HepG2 (cell line): Measurements from ENCODE around the gene NGEF. TPM values are rescaled to one million over a fixed set of nuclear protein-coding genes. Genes with fewer than 3 reads are reported as not detected.

Source experiments
- ATAC-seq: fragments of 200-7000 bp; cut with Tn5 transposase; 3 replicates; pipeline ENCODE4 v1.9.1; 2020; ENCODE audit warnings: mild to moderate bottlenecking, moderate library complexity
- BruUV-seq: library from RNA; stranded (reverse); fragments of 400-500 nt; replicated peaks from 2 replicates; lab custom pipeline; 2021; lab: Mats Ljungman, UMichigan
- CTCF ChIA-PET: fragments of 300-600 bp; formaldehyde crosslinking; extraction: SDS; loops from one replicate; lab custom pipeline; 2021; ENCODE audit warnings: low total read pairs, inconsistent platforms, low intra/inter-chr PET ratio; lab: Yijun Ruan, JAX
- POLR2A ChIA-PET: fragments of 350-600 bp; sonication (Branson Sonifier 250); formaldehyde crosslinking; loops from one replicate; lab custom pipeline; 2020; ENCODE audit warnings: antibody characterized with exemption, inconsistent platforms; lab: Yijun Ruan, JAX
- DNase-seq: peaks from one replicate; pipeline ENCODE4 v3.0.0-alpha.2; 2015; ENCODE audit warnings: low spot score
- FAIRE-seq: peaks from 3 replicates; lab custom pipeline; 2011; peaks lifted over from hg19 to GRCh38; lab: Jason Lieb, UNC
- H2AFZ ChIP-seq: one replicate; pipeline ENCODE4 v1.6.1; 2011; ENCODE audit warnings: low read length, inconsistent platforms
- H3K27ac ChIP-seq: fragments of 300-600 bp; 3 replicates; pipeline ENCODE4 v1.8.0; 2011; ENCODE audit warnings: mixed run types, mild to moderate bottlenecking, mixed read lengths, low read length, inconsistent platforms; ENCODE audit not compliant: insufficient read depth; ENCODE audit errors: extremely low read length
- H3K27me3 ChIP-seq, 2 experiments: fragments of 200-600 bp in 1 of 2; 2 replicates in 1 of 2; 3 replicates in 1 of 2; pipeline versions ENCODE4 v1.6.0 to v1.8.0; 2011; ENCODE audit warnings: low read length in 2 of 2, mild to moderate bottlenecking in 2 of 2, moderate library complexity in 2 of 2, inconsistent platforms in 1 of 2; ENCODE audit not compliant: insufficient read depth in 2 of 2, control insufficient read depth in 1 of 2
- H3K36me3 ChIP-seq, 2 experiments: fragments of 200-600 bp in 1 of 2; replicated peaks in 1 of 2; 2 replicates in 1 of 2; 3 replicates in 1 of 2; pipeline versions ENCODE4 v1.5.1 to v1.8.0; 2011; ENCODE audit warnings: low read length in 2 of 2, inconsistent platforms in 1 of 2; ENCODE audit not compliant: insufficient read depth in 2 of 2, control insufficient read depth in 1 of 2
- H3K4me1 ChIP-seq: 2 replicates; pipeline ENCODE4 v1.5.1; 2012; ENCODE audit warnings: low read length, inconsistent platforms; ENCODE audit not compliant: insufficient read depth
- H3K4me2 ChIP-seq: 2 replicates; pipeline ENCODE4 v1.6.0; 2011; ENCODE audit warnings: low read depth, low read length, inconsistent platforms
- H3K4me3 ChIP-seq, 3 experiments: fragments of 200-600 bp in 1 of 3; sonication (generic), shearing (Covaris generic) in 1 of 3; replicated peaks in 1 of 3; 2 replicates each; pipeline ENCODE4 v1.5.1; 2011 to 2016; ENCODE audit warnings: low read length in 3 of 3, inconsistent platforms in 2 of 3, low read depth in 2 of 3, mild to moderate bottlenecking in 2 of 3, control low read depth in 1 of 3, mixed read lengths in 1 of 3; ENCODE audit not compliant: insufficient read depth in 1 of 3
- H3K79me2 ChIP-seq: one replicate; pipeline ENCODE4 v1.6.1; 2011; ENCODE audit warnings: low read length, inconsistent platforms; ENCODE audit not compliant: insufficient read depth
- H3K9ac ChIP-seq: 2 replicates; pipeline ENCODE4 v1.6.0; 2011; ENCODE audit warnings: mild to moderate bottlenecking, low read depth, low read length, inconsistent platforms; ENCODE audit not compliant: insufficient read depth
- H3K9me3 ChIP-seq: 2 replicates; pipeline ENCODE4 v1.5.1; 2012; ENCODE audit warnings: mild to moderate bottlenecking, low read length
- H4K20me1 ChIP-seq: 2 replicates; pipeline ENCODE4 v1.6.0; 2011; ENCODE audit warnings: inconsistent platforms, mild to moderate bottlenecking, low read length, moderate library complexity; ENCODE audit not compliant: insufficient read depth
- AGO1 ChIP-seq: fragments of 200-400 bp; formaldehyde crosslinking; IDR thresholded peaks from 2 replicates; pipeline ENCODE4 v1.6.1; 2017; ENCODE audit warnings: mild to moderate bottlenecking, low read depth, low read length, moderate library complexity; ENCODE audit not compliant: poor library complexity, severe bottlenecking
- ARNT2 ChIP-seq: sonication (generic); formaldehyde crosslinking; IDR thresholded peaks from 2 replicates; pipeline ENCODE4 v1.8.0; 2022; ENCODE audit warnings: mild to moderate bottlenecking, low read depth, missing genetic modification reagents, moderate library complexity
- FOXA1 ChIP-seq, 2 experiments: fragments of 450-650 bp in 1 of 2; sonication (generic) in 1 of 2; formaldehyde crosslinking in 1 of 2; IDR thresholded peaks; 2 replicates each; pipeline versions ENCODE4 v1.4.0 to v1.6.1; 2016 to 2020; ENCODE audit warnings: missing genetic modification reagents in 1 of 2
- HNRNPH1 ChIP-seq: fragments of 200-400 bp; formaldehyde crosslinking; optimal IDR thresholded peaks from 2 replicates; pipeline ENCODE3; 2017; ENCODE audit warnings: mild to moderate bottlenecking, low read depth, low read length
- HNRNPL ChIP-seq: fragments of 200-400 bp; formaldehyde crosslinking; IDR thresholded peaks from 2 replicates; pipeline ENCODE4 v1.6.1; 2017; ENCODE audit warnings: mild to moderate bottlenecking, low read depth, low read length
- LBX2 ChIP-seq: sonication (generic); formaldehyde crosslinking; IDR thresholded peaks from 2 replicates; pipeline ENCODE4 v1.5.0; 2020; ENCODE audit warnings: missing genetic modification reagents, mild to moderate bottlenecking, borderline replicate concordance
- SRSF1 ChIP-seq: fragments of 200-400 bp; formaldehyde crosslinking; optimal IDR thresholded peaks from 2 replicates; pipeline ENCODE3; 2017; ENCODE audit warnings: mild to moderate bottlenecking, low read depth, low read length, moderate library complexity
- TCF7L2 ChIP-seq: IDR thresholded peaks from 2 replicates; pipeline ENCODE4 v1.6.1; 2011; ENCODE audit warnings: mild to moderate bottlenecking, low read depth, low read length, moderate library complexity
- ZC3H4 ChIP-seq: sonication (generic); formaldehyde crosslinking; IDR thresholded peaks from 2 replicates; pipeline ENCODE4 v1.4.0; 2020; ENCODE audit warnings: missing genetic modification reagents, borderline replicate concordance
- ZFAT ChIP-seq: sonication (generic); formaldehyde crosslinking; conservative IDR thresholded peaks from 2 replicates; pipeline ENCODE4 v1.8.1; 2023; ENCODE audit warnings: missing genetic modification reagents, inconsistent platforms
- ZNF3 ChIP-seq: IDR thresholded peaks from 2 replicates; pipeline ENCODE4 v1.7.0; 2017; ENCODE audit warnings: inconsistent platforms
- WGBS: methylation state at CpG from one replicate; pipeline ENCODE4 v1.1.6; 2017; ENCODE audit warnings: low lambda C conversion rate; 5-methylcytosine and 5-hydroxymethylcytosine counted together
- in situ Hi-C: cut with HindIII; loops from 2 replicates; pipeline ENCODE4 v1.10.0; 2017; ENCODE audit warnings: low pct_unique_long_range_greater_than_20kb; ENCODE audit not compliant: extremely low pct_ligation_motif_present
- intact Hi-C: fragments of 100-400 bp; cut with micrococcal nuclease; formaldehyde crosslinking; loops from one replicate; pipeline ENCODE4 v1.10.0; 2022; ENCODE audit not compliant: unreplicated experiment
- polyA plus RNA-seq, 8 experiments: library from polyadenylated mRNA; depleted of rRNA in 3 of 8; stranded (reverse) in 7 of 8; unstranded in 1 of 8; fragments of >200 nt; fragmentation: Illumina TruSeq in 4 of 8; extraction: Trizol in 4 of 8; gene quantifications; 2 replicates each; pipeline versions ENCODE4 v1.2.1 to v1.2.3, GENCODE V29; 2011 to 2016; ENCODE audit warnings: low read depth in 4 of 8, missing spikeins in 1 of 8, mixed read lengths in 1 of 8; ENCODE audit not compliant: insufficient read depth in 1 of 8
- total RNA-seq, 5 experiments: library from RNA; depleted of rRNA; stranded (reverse); fragments of >200 nt; fragmentation: Illumina TruSeq; extraction: Trizol; gene quantifications; 2 replicates each; pipeline ENCODE4 v1.2.3, GENCODE V29; 2016; ENCODE audit warnings: low read depth in 1 of 5
- TF ChIP-seq, protein P1 (sequence below): sonication (generic); formaldehyde crosslinking; IDR thresholded peaks from one replicate; pipeline ENCODE4 v1.5.1; 2020; ENCODE audit warnings: mild to moderate bottlenecking, missing genetic modification reagents; ENCODE audit errors: not compliant biosample characterization
- TF ChIP-seq, protein P2 (sequence below): sonication (generic); formaldehyde crosslinking; IDR thresholded peaks from 2 replicates; pipeline ENCODE4 v1.4.0; 2020; ENCODE audit warnings: missing genetic modification reagents, mild to moderate bottlenecking, borderline replicate concordance

The NGEF gene
- total and polyA plus RNA-seq, 2 of the 13 experiments (the other 11 are each of a cell fraction or from before 2014, with no cell fraction given): 14.4 to 36.9 TPM

GRCh38 chr2:232878855-232879617 lies 134.0 kb downstream of the NGEF start:
- peaks cover 44% of the 10 kb centered on the region for H3K79me2 ChIP-seq
- no peaks in the 10 kb centered on the region for H3K27me3 ChIP-seq
- FAIRE-seq (no peak), ATAC-seq (no peak), DNase-seq (no peak)
- H3K9me3 ChIP-seq: no peaks in the 10 kb centered on the region
- H3K4me3 ChIP-seq: no peak overlapping the region
- WGBS: 95% methylated on average over 17 of the region's 20 CpGs
- in situ Hi-C loops (no loop called here), intact Hi-C loops (no loop called here)
- peaks cover 0 to 37% of the 10 kb centered on the region in 2 experiments; a peak in 3 of 5 replicates for H3K36me3 ChIP-seq
- H4K20me1 ChIP-seq: peaks cover 3% of the 10 kb centered on the region; the same call in 1 of the 2 replicates
- peak overlapping the region; percentile 18 for H3K27ac ChIP-seq
- CTCF ChIA-PET: no interaction called here
- H3K4me2 ChIP-seq: peak overlapping the region; percentile 74; the same call in 1 of the 2 replicates
- H3K9ac ChIP-seq: no peak overlapping the region
- no TSS peak for BruUV-seq
- H2AFZ ChIP-seq: no peak overlapping the region
- POLR2A ChIA-PET: interaction anchor here (1.8 to 5.3 kb wide), 2 partner anchors 18 to 23 kb away, joined by 6 to 35 read pairs; no protein-coding TSS in a partner anchor
- H3K4me1 ChIP-seq: peaks cover 64% of the 10 kb centered on the region
- no peak for TF ChIP-seq ZNF3
- TF ChIP-seq, protein P1, sequence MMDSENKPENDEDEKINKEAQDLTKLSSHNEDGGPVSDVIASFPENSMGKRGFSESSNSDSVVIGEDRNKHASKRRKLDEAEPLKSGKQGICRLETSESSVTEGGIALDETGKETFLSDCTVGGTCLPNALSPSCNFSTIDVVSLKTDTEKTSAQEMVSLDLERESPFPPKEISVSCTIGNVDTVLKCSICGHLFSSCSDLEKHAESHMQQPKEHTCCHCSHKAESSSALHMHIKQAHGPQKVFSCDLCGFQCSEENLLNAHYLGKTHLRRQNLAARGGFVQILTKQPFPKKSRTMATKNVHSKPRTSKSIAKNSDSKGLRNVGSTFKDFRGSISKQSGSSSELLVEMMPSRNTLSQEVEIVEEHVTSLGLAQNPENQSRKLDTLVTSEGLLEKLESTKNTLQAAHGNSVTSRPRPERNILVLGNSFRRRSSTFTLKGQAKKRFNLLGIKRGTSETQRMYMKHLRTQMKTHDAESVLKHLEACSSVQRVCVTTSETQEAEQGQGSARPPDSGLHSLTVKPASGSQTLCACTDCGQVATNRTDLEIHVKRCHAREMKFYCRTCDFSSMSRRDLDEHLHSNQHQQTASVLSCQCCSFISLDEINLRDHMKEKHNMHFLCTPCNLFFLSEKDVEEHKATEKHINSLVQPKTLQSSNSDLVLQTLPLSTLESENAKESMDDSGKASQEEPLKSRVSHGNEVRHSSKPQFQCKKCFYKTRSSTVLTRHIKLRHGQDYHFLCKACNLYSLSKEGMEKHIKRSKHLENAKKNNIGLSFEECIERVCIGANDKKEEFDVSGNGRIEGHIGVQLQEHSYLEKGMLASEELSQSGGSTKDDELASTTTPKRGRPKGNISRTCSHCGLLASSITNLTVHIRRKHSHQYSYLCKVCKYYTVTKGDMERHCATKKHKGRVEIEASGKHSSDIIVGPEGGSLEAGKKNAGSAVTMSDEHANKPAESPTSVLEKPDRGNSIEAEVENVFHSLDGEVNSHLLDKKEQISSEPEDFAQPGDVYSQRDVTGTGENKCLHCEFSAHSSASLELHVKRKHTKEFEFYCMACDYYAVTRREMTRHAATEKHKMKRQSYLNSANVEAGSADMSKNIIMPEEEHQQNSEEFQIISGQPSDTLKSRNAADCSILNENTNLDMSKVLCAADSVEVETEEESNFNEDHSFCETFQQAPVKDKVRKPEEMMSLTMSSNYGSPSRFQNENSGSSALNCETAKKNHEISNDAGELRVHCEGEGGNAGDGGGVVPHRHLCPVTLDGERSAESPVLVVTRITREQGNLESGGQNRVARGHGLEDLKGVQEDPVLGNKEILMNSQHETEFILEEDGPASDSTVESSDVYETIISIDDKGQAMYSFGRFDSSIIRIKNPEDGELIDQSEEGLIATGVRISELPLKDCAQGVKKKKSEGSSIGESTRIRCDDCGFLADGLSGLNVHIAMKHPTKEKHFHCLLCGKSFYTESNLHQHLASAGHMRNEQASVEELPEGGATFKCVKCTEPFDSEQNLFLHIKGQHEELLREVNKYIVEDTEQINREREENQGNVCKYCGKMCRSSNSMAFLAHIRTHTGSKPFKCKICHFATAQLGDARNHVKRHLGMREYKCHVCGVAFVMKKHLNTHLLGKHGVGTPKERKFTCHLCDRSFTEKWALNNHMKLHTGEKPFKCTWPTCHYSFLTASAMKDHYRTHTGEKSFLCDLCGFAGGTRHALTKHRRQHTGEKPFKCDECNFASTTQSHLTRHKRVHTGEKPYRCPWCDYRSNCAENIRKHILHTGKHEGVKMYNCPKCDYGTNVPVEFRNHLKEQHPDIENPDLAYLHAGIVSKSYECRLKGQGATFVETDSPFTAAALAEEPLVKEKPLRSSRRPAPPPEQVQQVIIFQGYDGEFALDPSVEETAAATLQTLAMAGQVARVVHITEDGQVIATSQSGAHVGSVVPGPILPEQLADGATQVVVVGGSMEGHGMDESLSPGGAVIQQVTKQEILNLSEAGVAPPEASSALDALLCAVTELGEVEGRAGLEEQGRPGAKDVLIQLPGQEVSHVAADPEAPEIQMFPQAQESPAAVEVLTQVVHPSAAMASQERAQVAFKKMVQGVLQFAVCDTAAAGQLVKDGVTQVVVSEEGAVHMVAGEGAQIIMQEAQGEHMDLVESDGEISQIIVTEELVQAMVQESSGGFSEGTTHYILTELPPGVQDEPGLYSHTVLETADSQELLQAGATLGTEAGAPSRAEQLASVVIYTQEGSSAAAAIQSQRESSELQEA (CRISPR knock-in tag): peak; percentile 51
- peak; percentile 30 for TF ChIP-seq HNRNPH1
- TF ChIP-seq, protein P2, sequence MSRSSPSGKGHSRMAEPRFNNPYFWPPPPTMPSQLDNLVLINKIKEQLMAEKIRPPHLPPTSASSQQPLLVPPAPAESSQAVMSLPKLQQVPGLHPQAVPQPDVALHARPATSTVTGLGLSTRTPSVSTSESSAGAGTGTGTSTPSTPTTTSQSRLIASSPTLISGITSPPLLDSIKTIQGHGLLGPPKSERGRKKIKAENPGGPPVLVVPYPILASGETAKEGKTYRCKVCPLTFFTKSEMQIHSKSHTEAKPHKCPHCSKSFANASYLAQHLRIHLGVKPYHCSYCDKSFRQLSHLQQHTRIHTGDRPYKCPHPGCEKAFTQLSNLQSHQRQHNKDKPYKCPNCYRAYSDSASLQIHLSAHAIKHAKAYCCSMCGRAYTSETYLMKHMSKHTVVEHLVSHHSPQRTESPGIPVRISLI (CRISPR knock-in tag): no peak
- TF ChIP-seq ZC3H4: peak; percentile 76; the same call in 1 of the 2 replicates
- TF ChIP-seq ZFAT: no peak
- 0 out of 2 replicates have a peak, but pooled peaks have one; percentile 29 for TF ChIP-seq HNRNPL
- 0 out of 2 replicates have a peak, but pooled peaks have one; percentile 13 for TF ChIP-seq ARNT2 (CRISPR knock-in tag)
- TF ChIP-seq LBX2 (CRISPR knock-in tag): no peak
- TF ChIP-seq TCF7L2: no peak
- peak; percentile 95 for TF ChIP-seq AGO1
- TF ChIP-seq SRSF1: peak; percentile 33
- no peak for TF ChIP-seq FOXA1 (IDR thresholded peaks at IDR 0.05)
- TF ChIP-seq FOXA1 (CRISPR knock-in tag; IDR thresholded peaks at IDR 0.05): peak; percentile 36; the same call in 1 of the 2 replicates
